GM21529 (cell line): Measurements from ENCODE around the gene FAM120B.
"Not testable (repeated sequence)": the region's sequence is repeated elsewhere in the genome, so short reads cannot be mapped to it uniquely, and the experiment has no call there.

Source experiments
- ATAC-seq: cut with Tn5 transposase; IDR thresholded peaks from one replicate; pipeline ENCODE4 v1.9.1; 2021; ENCODE audit not compliant: unreplicated experiment

Gene FAM120B, protein sequence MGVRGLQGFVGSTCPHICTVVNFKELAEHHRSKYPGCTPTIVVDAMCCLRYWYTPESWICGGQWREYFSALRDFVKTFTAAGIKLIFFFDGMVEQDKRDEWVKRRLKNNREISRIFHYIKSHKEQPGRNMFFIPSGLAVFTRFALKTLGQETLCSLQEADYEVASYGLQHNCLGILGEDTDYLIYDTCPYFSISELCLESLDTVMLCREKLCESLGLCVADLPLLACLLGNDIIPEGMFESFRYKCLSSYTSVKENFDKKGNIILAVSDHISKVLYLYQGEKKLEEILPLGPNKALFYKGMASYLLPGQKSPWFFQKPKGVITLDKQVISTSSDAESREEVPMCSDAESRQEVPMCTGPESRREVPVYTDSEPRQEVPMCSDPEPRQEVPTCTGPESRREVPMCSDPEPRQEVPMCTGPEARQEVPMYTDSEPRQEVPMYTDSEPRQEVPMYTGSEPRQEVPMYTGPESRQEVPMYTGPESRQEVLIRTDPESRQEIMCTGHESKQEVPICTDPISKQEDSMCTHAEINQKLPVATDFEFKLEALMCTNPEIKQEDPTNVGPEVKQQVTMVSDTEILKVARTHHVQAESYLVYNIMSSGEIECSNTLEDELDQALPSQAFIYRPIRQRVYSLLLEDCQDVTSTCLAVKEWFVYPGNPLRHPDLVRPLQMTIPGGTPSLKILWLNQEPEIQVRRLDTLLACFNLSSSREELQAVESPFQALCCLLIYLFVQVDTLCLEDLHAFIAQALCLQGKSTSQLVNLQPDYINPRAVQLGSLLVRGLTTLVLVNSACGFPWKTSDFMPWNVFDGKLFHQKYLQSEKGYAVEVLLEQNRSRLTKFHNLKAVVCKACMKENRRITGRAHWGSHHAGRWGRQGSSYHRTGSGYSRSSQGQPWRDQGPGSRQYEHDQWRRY

DNA sequence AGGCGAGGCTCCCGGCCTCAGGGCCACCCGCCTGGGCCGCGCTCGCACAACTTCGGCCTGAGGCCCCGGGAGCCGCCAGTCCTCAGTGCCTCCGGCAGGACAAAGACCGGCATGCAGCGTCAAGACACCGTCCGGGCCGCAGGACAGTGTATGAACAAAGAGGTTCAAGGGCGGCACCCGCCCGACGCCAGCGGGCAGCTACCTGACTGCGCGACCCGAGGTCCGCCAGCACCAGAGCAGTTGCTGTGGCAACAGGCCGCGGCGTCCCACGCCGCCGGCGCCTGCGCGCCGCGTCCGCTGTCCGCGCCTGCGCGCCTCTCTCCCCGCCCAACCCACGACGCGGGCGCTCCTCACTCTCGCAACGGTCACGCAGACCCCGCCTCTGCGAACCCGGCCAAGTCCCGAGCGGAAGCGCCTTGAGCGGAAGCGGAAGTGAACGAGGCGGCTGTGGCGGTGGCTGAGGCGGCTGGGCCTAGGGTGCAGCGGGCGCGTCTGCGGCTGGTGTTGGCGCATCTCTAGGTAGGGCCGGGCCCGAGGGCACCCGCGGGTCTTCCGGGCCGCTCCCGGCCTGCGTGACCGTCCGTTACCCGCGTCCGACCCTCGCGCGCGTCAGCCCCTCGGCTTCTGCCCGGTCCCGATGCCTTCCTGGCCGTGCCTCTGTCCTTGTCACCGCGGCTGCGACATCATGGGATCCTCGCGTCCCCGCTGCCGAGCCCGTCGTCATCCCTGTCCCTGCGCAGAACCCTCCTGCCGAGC lies at the start of gene FAM120B:
Gene FAM120B (plus strand): TSS at position 435 of the 756 bp plus-strand sequence. CDS start 10,633 bp downstream, outside the sequence.
- ATAC-seq = peak; percentile 97

DNA sequence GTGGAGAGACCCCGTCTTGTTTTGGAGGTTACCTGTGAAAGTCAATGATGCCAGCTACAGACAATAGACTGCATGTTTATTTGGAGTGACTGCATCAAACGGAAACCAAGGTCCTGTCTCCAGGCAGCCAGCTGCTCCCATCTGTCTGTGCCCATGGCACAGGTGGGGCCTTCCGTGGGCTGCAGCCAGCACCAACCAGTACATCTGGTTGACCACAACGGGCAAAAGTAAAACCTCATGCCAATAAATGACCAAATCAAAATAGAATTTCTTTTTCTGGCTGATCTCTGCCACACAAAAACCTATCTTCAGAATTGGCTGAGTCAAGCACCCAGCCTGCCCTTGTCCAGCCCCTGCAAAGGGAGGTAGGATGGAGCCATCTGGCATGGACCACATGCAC lies 49.2 kb upstream of the FAM120B start:
- ATAC-seq = no peak

GRCh38 chr6:170258407-170258806 lies 48.2 kb upstream of the FAM120B start:
- ATAC-seq = no peak

- ATAC-seq = no peak
These were observed 47.3 kb upstream of the FAM120B start for GRCh38 chr6:170259278-170259677.

- no peak for ATAC-seq
These were observed 45.9 kb upstream of the FAM120B start for GRCh38 chr6:170260686-170261085.

- no peak for ATAC-seq
These were observed 44.7 kb upstream of the FAM120B start for GRCh38 chr6:170261643-170262488.

GRCh38 chr6:170262489-170263088 lies 44.0 kb upstream of the FAM120B start:
- ATAC-seq = no peak

DNA sequence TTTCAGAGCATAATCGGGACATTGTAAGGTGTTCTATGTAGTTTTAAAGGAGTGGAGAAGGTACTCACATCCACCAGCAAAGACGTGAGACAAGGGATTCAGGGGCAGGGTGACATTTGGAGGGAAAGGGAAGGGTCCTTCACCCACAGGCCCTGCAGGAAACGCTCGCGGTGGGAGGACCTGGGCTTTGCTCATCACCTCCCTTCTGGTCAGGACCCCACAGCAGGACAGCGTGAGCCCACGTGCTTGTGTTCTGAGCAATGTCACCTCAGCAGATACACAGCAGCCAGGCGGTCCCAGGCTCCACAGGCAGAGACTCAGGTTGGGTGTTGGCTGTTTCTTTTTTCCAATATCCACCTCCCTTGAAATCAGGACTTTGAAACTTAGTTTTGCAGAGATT lies 43.1 kb upstream of the FAM120B start:
- ATAC-seq = no peak

- ATAC-seq = no peak
These were observed 42.5 kb upstream of the FAM120B start for GRCh38 chr6:170264086-170264485.

DNA sequence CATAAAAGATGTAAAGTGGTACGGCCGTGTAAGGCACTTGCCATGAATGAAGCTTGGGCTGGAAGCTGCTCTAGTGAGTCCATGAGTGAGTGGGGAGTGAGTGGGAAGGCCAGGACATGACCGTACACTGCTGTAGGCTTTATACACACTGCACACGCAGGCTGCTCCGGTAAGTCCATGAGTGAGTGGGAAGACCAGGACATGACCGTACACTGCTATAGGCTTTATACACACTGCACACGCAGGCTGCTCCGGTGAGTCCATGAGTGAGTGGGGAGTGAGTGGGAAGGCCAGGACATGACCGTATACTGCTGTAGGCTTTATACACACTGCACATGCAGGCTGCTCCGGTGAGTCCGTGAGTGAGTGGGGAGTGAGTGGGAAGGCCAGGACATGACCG lies 41.9 kb upstream of the FAM120B start:
- ATAC-seq = not testable (repeated sequence)

DNA sequence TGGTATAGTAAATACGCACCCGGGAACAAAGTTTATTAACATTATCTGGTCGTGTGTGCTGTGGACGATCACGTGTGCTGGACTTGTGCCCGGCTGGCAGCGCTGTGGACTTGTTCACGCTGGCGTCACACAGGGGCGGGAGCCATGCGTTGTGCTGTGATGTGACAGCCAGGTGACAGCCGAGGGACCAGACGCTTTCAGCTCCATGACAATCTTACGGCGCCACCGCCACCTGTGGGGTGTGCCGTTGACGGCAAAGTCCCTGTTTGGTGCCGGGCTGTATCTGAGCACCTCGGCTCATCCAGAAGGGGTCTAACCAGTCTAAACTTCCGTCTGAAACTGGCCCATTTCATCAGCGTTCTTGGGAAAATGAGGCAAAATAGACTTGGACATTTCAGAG lies 40.9 kb upstream of the FAM120B start:
- no peak for ATAC-seq

- no peak for ATAC-seq
These were observed 40.3 kb upstream of the FAM120B start for GRCh38 chr6:170266061-170266825.

GRCh38 chr6:170267688-170268087 lies 38.9 kb upstream of the FAM120B start:
- ATAC-seq = no peak

GRCh38 chr6:170268216-170269129 lies 38.1 kb upstream of the FAM120B start:
- ATAC-seq = no peak

GRCh38 chr6:170269151-170269845 lies 37.3 kb upstream of the FAM120B start:
- ATAC-seq = no peak

GRCh38 chr6:170269846-170270541 lies 36.6 kb upstream of the FAM120B start:
- no peak for ATAC-seq
